Ovary (tissue), 9 donors: ENCODE results near the gene ZMYND8. TPM values are rescaled to one million over a fixed set of nuclear protein-coding genes. Genes with fewer than 3 reads are reported as not detected.
"Not testable (repeated sequence)": the region's sequence is repeated elsewhere in the genome, so short reads cannot be mapped to it uniquely, and the experiment has no call there.

Experiments
- DNase-seq, 5 donors: peaks; one replicate each; pipeline ENCODE4 v3.0.0-alpha.2; 2019 to 2020
- H3K27ac ChIP-seq, 2 donors: fragments of 200-600 bp; one replicate each; pipeline versions ENCODE4 v1.5.1 to v1.8.0; 2019 to 2022
- H3K27me3 ChIP-seq: fragments of 200-600 bp; one replicate; pipeline ENCODE4 v1.8.0; 2022
- H3K36me3 ChIP-seq: fragments of 200-600 bp; sonication (generic); one replicate; pipeline ENCODE4 v1.5.1; 2019
- H3K4me1 ChIP-seq: one replicate; pipeline ENCODE4 v1.8.1; 2013; ENCODE audit warnings: mild to moderate bottlenecking, moderate library complexity; ENCODE audit not compliant: insufficient read depth
- H3K4me3 ChIP-seq: fragments of 200-600 bp; sonication (generic); one replicate; pipeline ENCODE4 v1.5.1; 2017
- H3K9me3 ChIP-seq, 2 donors: fragments of 200-600 bp in 1 of 2; sonication (generic) in 1 of 2; one replicate each; pipeline versions ENCODE4 v1.5.1 to v1.8.1; 2013 to 2019; ENCODE audit warnings: mild to moderate bottlenecking in 1 of 2, moderate library complexity in 1 of 2
- EP300 ChIP-seq: sonication (generic); formaldehyde crosslinking; IDR thresholded peaks from one replicate; pipeline ENCODE4 v1.6.1; 2017; ENCODE audit warnings: antibody characterized with exemption
- POLR2A ChIP-seq: fragments of 450-650 bp; IDR thresholded peaks from one replicate; pipeline ENCODE4 v1.6.1; 2017; ENCODE audit warnings: antibody characterized with exemption, mild to moderate bottlenecking, moderate library complexity
- WGBS, 3 donors: extraction: QIAGEN DNeasy Blood & Tissue Kit in 1 of 3; methylation state at CpG; one replicate each; pipeline versions ENCODE4 v1.1.5 to v1.1.7; 2013 to 2017; 5-methylcytosine and 5-hydroxymethylcytosine counted together
- intact Hi-C, 4 donors: fragments of 100-400 bp; cut with DNase I; formaldehyde crosslinking; loops; one replicate each; pipeline versions ENCODE4 v1.11.0 to v1.15.1; 2022 to 2023
- polyA plus RNA-seq, 2 donors: library from polyadenylated mRNA; stranded (reverse); fragments of 200-250 nt in 1 of 2; fragments of 350-450 nt in 1 of 2; fragmentation: Illumina TruSeq in 1 of 2; extraction: RNeasy Lipid Tissue Mini Kit (QIAGEN cat#74804) in 1 of 2; gene quantifications; one replicate each; pipeline ENCODE4 v1.2.3, GENCODE V29; 2013 to 2014
- total RNA-seq, 7 donors: library from RNA; depleted of rRNA in 2 of 7; stranded (reverse); fragments of >200 nt in 2 of 7; fragmentation: NEBNext Ultra II Directional in 3 of 7; extraction: Animal tissue kit (Norgen Biotek cat#: 25700) in 3 of 7; gene quantifications; one replicate each; pipeline versions ENCODE4 v1.1.0 to v1.2.4, GENCODE V29; 2016 to 2023
- TF ChIP-seq, protein P1 (sequence below), 3 donors: fragments of 450-650 bp in 2 of 3; fragments of 200-600 bp in 1 of 3; IDR thresholded peaks; one replicate each; pipeline versions ENCODE4 v1.5.1 to v1.8.0; 2016 to 2022; ENCODE audit warnings: antibody characterized with exemption in 3 of 3, mild to moderate bottlenecking in 1 of 3
- donor health status: DM: no; HTN: no; CAD: no; lungs with moderate emphysema.
- donor health status: DM: no; HTN: no; CAD: no.
- donor health status: Bipolar disorder and iron deficiency.
- donor health status: DM: yes; HTN: yes; CAD: no.
- donor health status: DM: no; HTN: no; CAD: no.
- donor health status: DM: yes; HTN: yes; CAD: no.

ZMYND8 gene
- total and polyA plus RNA-seq, 9 donors, result 8.3 to 40.7 (median 30.5) TPM

- no peak overlapping the region for H3K27ac ChIP-seq
- TF ChIP-seq, protein P1, sequence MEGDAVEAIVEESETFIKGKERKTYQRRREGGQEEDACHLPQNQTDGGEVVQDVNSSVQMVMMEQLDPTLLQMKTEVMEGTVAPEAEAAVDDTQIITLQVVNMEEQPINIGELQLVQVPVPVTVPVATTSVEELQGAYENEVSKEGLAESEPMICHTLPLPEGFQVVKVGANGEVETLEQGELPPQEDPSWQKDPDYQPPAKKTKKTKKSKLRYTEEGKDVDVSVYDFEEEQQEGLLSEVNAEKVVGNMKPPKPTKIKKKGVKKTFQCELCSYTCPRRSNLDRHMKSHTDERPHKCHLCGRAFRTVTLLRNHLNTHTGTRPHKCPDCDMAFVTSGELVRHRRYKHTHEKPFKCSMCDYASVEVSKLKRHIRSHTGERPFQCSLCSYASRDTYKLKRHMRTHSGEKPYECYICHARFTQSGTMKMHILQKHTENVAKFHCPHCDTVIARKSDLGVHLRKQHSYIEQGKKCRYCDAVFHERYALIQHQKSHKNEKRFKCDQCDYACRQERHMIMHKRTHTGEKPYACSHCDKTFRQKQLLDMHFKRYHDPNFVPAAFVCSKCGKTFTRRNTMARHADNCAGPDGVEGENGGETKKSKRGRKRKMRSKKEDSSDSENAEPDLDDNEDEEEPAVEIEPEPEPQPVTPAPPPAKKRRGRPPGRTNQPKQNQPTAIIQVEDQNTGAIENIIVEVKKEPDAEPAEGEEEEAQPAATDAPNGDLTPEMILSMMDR (IDR thresholded peaks at IDR 0.05), result no peak
- DNase-seq, result no peak
- WGBS, 3 donors, result 94 to 97% (median 96%) methylated on average over 3 of the region's 3 CpGs
- H3K9me3 ChIP-seq, result no peaks in the 10 kb centered on the region
- H3K4me1 ChIP-seq, result no peaks in the 10 kb centered on the region
- no peaks in the 10 kb centered on the region for H3K27me3 ChIP-seq
- H3K4me3 ChIP-seq, result no peak overlapping the region
- no peaks in the 10 kb centered on the region for H3K36me3 ChIP-seq
- intact Hi-C loops, result no loop called here
Observed at GRCh38 chr20:47290008-47290407, 66.5 kb downstream of the ZMYND8 start.

DNA sequence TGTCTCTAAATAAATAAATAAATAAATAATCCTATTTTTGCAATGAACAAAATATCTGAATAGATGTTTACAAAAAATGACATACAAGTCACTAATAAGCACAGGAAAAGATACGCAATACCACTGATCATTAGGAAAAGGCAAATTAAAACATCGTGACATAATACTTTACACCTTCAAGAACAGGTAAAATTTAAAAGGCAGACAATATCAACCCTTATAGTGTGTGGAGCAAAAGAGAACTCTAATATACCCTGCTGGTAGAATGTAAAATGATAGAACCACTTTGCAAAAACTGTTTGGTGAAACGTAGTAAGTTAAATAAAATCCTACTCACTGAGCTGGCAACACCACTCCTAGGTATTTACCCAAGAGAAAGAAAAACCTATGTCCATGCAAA lies 67.4 kb downstream of the ZMYND8 start:
- H3K4me1 ChIP-seq, result no peaks in the 10 kb centered on the region
- intact Hi-C loops, result no loop called here
- no peak overlapping the region for H3K4me3 ChIP-seq
- DNase-seq, result no peak
- H3K36me3 ChIP-seq, result no peaks in the 10 kb centered on the region
- 92 to 94% (median 93%) methylated on average over 3 of the region's 3 CpGs for WGBS, 3 donors
- no peak for TF ChIP-seq EP300
- TF ChIP-seq, protein P1 (IDR thresholded peaks at IDR 0.05), result no peak
- TF ChIP-seq POLR2A, result no peak
- no peaks in the 10 kb centered on the region for H3K9me3 ChIP-seq
- H3K27me3 ChIP-seq, result no peaks in the 10 kb centered on the region
- no peak overlapping the region for H3K27ac ChIP-seq

DNA sequence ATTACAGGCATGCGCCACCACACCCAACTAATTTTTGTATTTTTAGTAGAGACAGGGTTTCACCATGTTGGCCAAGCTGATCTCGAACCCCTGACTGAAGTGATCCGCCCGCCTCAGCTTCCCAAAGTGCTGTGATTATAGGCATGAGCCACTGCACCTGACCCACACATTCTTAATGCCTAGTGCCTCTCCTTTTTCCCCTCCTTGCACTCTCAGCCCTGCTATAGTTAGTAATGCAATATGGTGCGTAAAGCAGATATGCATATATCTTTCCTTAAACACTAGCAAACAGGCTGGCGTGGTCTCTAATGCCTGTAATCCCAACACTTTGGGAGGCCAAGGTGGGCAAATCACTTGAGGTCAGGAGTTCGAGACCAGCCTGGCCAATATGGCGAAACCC lies 68.0 kb downstream of the ZMYND8 start:
- H3K27me3 ChIP-seq, H3K4me3 ChIP-seq, intact Hi-C loops, H3K36me3 ChIP-seq, DNase-seq, H3K9me3 ChIP-seq, H3K27ac ChIP-seq, H3K4me1 ChIP-seq: not testable (repeated sequence)
- 98 to 99% (median 99%) methylated on average over 8 of the region's 8 CpGs for WGBS, 3 donors

DNA sequence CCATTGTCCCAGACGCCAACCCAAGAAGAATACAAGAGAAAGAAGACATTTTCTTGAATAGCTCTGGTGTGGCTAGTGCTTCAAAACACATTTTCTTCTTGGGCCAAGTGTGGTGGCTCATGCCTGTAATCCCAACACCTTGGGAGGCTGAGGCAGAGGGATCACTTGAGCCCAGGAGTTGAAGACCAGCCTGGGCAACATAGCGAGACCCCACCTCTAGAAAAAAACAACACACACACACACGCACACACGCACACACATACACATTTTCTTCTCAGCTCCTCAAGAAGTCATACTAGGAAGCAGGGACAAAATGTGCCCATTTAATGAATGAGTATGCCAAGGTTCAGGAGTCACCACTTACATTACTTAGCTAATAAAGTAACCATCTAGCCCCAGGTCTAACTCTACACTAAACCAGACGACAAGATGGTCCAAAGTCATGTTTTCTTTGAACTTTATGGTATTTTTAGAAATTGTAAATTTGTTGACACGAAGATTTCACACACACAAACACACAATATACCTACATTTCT lies 68.8 kb downstream of the ZMYND8 start:
- H3K27me3 ChIP-seq, result no peaks in the 10 kb centered on the region
- no peaks in the 10 kb centered on the region for H3K36me3 ChIP-seq
- 93 to 96% (median 95%) methylated on average over 6 of the region's 6 CpGs for WGBS, 3 donors
- H3K9me3 ChIP-seq, result no peaks in the 10 kb centered on the region
- H3K4me1 ChIP-seq, result no peaks in the 10 kb centered on the region
- DNase-seq, result no peak
- TF ChIP-seq EP300, result no peak
- TF ChIP-seq POLR2A, result no peak
- TF ChIP-seq, protein P1 (IDR thresholded peaks at IDR 0.05), result no peak
- H3K4me3 ChIP-seq, result no peak overlapping the region
- H3K27ac ChIP-seq, result no peak overlapping the region
- intact Hi-C loops, result no loop called here

DNA sequence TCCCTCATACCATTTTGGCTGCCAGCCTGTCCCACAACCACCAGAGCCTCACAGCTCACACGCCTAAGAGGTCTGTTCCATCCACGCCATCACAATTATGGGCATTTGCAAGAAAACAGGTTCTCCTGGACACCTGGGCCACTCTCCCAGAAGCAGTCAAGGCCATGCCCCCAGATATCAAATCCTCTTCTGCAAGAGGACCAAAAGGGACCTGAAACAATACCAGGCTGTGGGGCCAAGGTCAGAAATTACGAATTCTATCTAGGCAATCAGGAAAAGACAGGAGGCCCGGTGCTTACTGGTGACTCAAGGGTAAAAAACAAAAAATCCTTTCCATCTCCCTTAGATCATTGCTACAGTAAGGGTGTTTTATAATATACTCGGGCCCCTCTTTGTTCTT lies 69.8 kb downstream of the ZMYND8 start:
- no peaks in the 10 kb centered on the region for H3K36me3 ChIP-seq
- no peaks in the 10 kb centered on the region for H3K9me3 ChIP-seq
- H3K27ac ChIP-seq, result no peak overlapping the region
- TF ChIP-seq, protein P1 (IDR thresholded peaks at IDR 0.05), result no peak
- TF ChIP-seq EP300, result no peak
- TF ChIP-seq POLR2A, result no peak
- intact Hi-C loops, result no loop called here
- no peaks in the 10 kb centered on the region for H3K4me1 ChIP-seq
- no peaks in the 10 kb centered on the region for H3K27me3 ChIP-seq
- 80 to 88% (median 80%) methylated on average over 5 of the region's 5 CpGs for WGBS, 3 donors
- no peak overlapping the region for H3K4me3 ChIP-seq
- no peak for DNase-seq
